OCI-LY1 (cell line): ENCODE results near the gene STON2.

Experiments used
- H2AFZ ChIP-seq: fragments of 200-600 bp; sonication (generic), shearing (Covaris generic); 2 replicates; pipeline ENCODE4 v1.6.0; 2014; ENCODE audit warnings: antibody characterized with exemption, mild to moderate bottlenecking, low read length
- H3F3A ChIP-seq: fragments of 200-600 bp; sonication (generic), shearing (Covaris generic); 2 replicates; pipeline ENCODE4 v1.6.0; 2014; ENCODE audit warnings: mild to moderate bottlenecking, antibody characterized with exemption, low read length, moderate library complexity; ENCODE audit not compliant: insufficient read depth
- H3K27ac ChIP-seq: fragments of 200-600 bp; sonication (generic); 2 replicates; pipeline ENCODE4 v1.5.1; 2014; ENCODE audit warnings: low read length, mixed run types, mild to moderate bottlenecking, low read depth; ENCODE audit not compliant: poor library complexity, severe bottlenecking
- H3K27me3 ChIP-seq: fragments of 200-600 bp; sonication (generic); 2 replicates; pipeline ENCODE4 v1.6.0; 2014; ENCODE audit warnings: antibody characterized with exemption, mild to moderate bottlenecking, low read length, moderate library complexity; ENCODE audit not compliant: insufficient read depth
- H3K36me3 ChIP-seq: fragments of 200-600 bp; sonication (generic); 2 replicates; pipeline ENCODE4 v1.6.1; 2014; ENCODE audit warnings: mild to moderate bottlenecking, antibody characterized with exemption, low read length, moderate library complexity, mixed read lengths; ENCODE audit not compliant: insufficient read depth
- H3K4me1 ChIP-seq: fragments of 200-600 bp; sonication (generic); 2 replicates; pipeline ENCODE4 v1.5.1; 2014; ENCODE audit warnings: mild to moderate bottlenecking, low read length, moderate library complexity; ENCODE audit not compliant: insufficient read depth, severe bottlenecking
- H3K4me2 ChIP-seq: fragments of 200-600 bp; sonication (generic), shearing (Covaris generic); 2 replicates; pipeline ENCODE4 v1.6.1; 2014; ENCODE audit warnings: low read length
- H3K4me3 ChIP-seq: fragments of 200-600 bp; sonication (generic); 2 replicates; pipeline ENCODE4 v1.5.1; 2014; ENCODE audit warnings: low read length, low read depth, mild to moderate bottlenecking, mixed read lengths; ENCODE audit not compliant: poor library complexity, severe bottlenecking
- H3K79me2 ChIP-seq: fragments of 200-600 bp; shearing (Covaris generic); 2 replicates; pipeline ENCODE4 v1.6.1; 2016; ENCODE audit warnings: mixed run types, low read length, mixed read lengths; ENCODE audit not compliant: insufficient read depth
- H3K9ac ChIP-seq: fragments of 200-600 bp; sonication (generic), shearing (Covaris generic); 2 replicates; pipeline ENCODE4 v1.6.1; 2014; ENCODE audit warnings: mild to moderate bottlenecking, low read length, mixed read lengths
- H3K9me2 ChIP-seq: fragments of 200-600 bp; sonication (generic), shearing (Covaris generic); 2 replicates; pipeline ENCODE4 v1.6.1; 2014; ENCODE audit warnings: low read depth, mild to moderate bottlenecking, low read length, mixed read lengths
- H3K9me3 ChIP-seq: fragments of 200-600 bp; shearing (Covaris generic); 2 replicates; pipeline ENCODE4 v1.6.1; 2014; ENCODE audit warnings: low read length, mixed read lengths
- H4K20me1 ChIP-seq: fragments of 200-600 bp; sonication (generic), shearing (Covaris generic); 2 replicates; pipeline ENCODE4 v1.6.0; 2016; ENCODE audit warnings: mild to moderate bottlenecking, low read length; ENCODE audit not compliant: insufficient read depth
- EZH2 ChIP-seq: fragments of 200-600 bp; sonication (generic), shearing (Covaris generic); IDR thresholded peaks from 2 replicates; pipeline ENCODE4 v1.8.0; 2017; ENCODE audit warnings: borderline replicate concordance, mixed run types, mild to moderate bottlenecking, antibody characterized with exemption, low read length, moderate library complexity, mixed read lengths
- TF ChIP-seq, protein P1 (sequence below): fragments of 200-600 bp; sonication (generic), shearing (Covaris generic); IDR thresholded peaks from 2 replicates; pipeline ENCODE4 v1.5.1; 2017; ENCODE audit warnings: mild to moderate bottlenecking, antibody characterized with exemption, low read length, moderate library complexity, mixed read lengths

Gene STON2

DNA sequence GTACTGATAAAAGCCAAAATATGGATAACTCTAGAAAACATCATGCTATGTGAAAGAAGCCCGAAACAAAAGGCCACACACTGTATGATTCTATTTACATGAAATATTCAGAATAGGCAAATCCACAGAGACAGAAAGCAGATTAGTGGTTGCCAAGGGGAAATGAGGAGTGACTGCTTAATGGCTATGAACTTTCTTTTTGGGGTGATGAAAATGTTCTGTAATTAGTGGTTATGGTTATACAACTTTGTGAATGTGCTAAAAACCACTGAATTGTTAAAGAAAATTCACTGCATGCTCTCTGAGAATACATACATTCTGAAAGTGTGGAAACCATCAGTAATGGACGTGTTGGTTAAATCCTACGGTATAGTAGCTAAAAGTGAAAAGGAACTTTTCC is 39.9 kb upstream of the STON2 start:
- Histone ChIP-seq H3K4me1 (no peaks in the 10 kb centered on the region), H3K79me2 (no peaks in the 10 kb centered on the region), H3F3A (no peaks in the 10 kb centered on the region), H4K20me1 (no peaks in the 10 kb centered on the region), H3K9ac (no peak overlapping the region), H3K4me3 (no peak overlapping the region), H3K9me3 (no peaks in the 10 kb centered on the region), H3K9me2 (no peaks in the 10 kb centered on the region), H3K4me2 (no peak overlapping the region), H3K36me3 (no peaks in the 10 kb centered on the region), H3K27me3 (0 out of 2 replicates have a peak, but pooled peaks cover 4% of the 10 kb centered on the region), H3K27ac (no peak overlapping the region), H2AFZ (no peak overlapping the region)
- TF ChIP-seq EZH2, result no peak
- TF ChIP-seq, protein P1, sequence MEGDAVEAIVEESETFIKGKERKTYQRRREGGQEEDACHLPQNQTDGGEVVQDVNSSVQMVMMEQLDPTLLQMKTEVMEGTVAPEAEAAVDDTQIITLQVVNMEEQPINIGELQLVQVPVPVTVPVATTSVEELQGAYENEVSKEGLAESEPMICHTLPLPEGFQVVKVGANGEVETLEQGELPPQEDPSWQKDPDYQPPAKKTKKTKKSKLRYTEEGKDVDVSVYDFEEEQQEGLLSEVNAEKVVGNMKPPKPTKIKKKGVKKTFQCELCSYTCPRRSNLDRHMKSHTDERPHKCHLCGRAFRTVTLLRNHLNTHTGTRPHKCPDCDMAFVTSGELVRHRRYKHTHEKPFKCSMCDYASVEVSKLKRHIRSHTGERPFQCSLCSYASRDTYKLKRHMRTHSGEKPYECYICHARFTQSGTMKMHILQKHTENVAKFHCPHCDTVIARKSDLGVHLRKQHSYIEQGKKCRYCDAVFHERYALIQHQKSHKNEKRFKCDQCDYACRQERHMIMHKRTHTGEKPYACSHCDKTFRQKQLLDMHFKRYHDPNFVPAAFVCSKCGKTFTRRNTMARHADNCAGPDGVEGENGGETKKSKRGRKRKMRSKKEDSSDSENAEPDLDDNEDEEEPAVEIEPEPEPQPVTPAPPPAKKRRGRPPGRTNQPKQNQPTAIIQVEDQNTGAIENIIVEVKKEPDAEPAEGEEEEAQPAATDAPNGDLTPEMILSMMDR, result no peak

DNA sequence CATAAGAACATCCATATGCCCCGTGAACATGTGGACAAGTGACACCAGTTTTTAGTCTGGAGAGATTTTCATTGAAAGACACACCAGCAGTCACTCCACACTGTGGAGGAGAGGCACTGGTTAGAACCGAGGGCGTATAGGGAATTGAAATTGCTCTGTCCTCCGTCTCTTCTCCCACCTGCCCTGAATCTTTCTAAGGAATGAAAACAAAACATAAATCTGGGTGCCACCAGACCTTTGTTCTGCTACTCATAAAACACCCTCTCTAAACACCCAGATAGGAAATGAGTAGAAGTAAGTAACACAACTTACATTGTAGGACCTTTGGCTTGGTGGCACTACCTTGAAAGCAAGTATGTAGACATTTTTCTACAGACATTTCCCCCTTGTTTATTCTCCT is 37.1 kb upstream of the STON2 start:
- TF ChIP-seq EZH2, result no peak
- Histone ChIP-seq H3F3A (no peaks in the 10 kb centered on the region), H3K4me2 (no peak overlapping the region), H3K79me2 (no peaks in the 10 kb centered on the region), H3K9ac (no peak overlapping the region), H4K20me1 (no peaks in the 10 kb centered on the region), H3K4me1 (no peaks in the 10 kb centered on the region), H3K27ac (no peak overlapping the region), H3K27me3 (0 out of 2 replicates have a peak, but pooled peaks cover 4% of the 10 kb centered on the region), H3K4me3 (no peak overlapping the region), H2AFZ (no peak overlapping the region), H3K36me3 (no peaks in the 10 kb centered on the region), H3K9me2 (no peaks in the 10 kb centered on the region), H3K9me3 (no peaks in the 10 kb centered on the region)

DNA sequence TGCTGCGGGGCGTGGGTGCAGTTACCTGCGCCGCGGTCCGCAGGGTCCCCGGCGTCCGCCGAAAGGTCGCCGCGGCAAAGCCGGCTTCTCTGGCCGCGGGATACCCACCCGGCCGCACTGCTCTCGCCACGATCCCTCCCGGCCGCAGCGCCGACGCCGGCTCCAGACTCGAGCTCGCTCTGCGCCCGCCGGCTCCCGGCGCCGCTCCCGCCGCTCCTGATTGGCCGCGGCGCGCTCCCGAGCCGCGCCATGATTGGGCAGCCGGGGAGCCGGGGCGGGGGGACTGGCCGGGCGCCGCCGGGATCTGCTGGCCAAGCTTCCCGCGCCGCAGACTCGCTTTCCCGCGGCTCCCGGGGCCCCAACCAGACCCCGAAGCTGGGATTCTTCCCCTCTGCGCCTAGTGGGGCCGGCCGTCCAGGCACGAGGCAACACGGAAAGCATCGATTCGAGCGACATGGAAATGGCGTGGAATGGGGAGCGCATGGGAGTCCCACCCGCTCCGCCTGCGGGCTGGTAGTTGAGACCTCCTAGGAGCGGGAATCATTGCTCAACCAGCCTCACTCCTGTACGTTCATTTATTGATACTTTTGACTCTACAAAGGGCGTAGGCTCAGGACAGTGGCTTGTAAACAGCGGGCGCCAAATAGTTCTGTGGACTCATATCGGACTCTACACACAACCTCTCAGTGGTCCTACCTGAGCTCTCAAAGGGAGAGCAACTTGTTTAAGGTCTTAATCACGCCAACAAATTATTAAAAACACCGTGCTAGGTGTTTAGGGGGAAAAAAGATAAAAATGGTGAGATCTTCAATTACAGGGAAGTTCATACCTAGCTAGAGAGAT is 36.4 kb upstream of the STON2 start:
- no peaks in the 10 kb centered on the region for H3F3A ChIP-seq
- no peak overlapping the region for H3K4me3 ChIP-seq
- no peak overlapping the region for H3K4me2 ChIP-seq
- H3K27ac ChIP-seq, result no peak overlapping the region
- no peaks in the 10 kb centered on the region for H3K79me2 ChIP-seq
- no peaks in the 10 kb centered on the region for H3K9me2 ChIP-seq
- no peaks in the 10 kb centered on the region for H3K9me3 ChIP-seq
- no peaks in the 10 kb centered on the region for H4K20me1 ChIP-seq
- H3K4me1 ChIP-seq, result no peaks in the 10 kb centered on the region
- H3K27me3 ChIP-seq, result 0 out of 2 replicates have a peak, but pooled peaks cover 4% of the 10 kb centered on the region
- no peaks in the 10 kb centered on the region for H3K36me3 ChIP-seq
- TF ChIP-seq, protein P1, result no peak
- TF ChIP-seq EZH2, result no peak
- H3K9ac ChIP-seq, result no peak overlapping the region
- H2AFZ ChIP-seq, result no peak overlapping the region
